H1 (cell line): ENCODE measurements around the gene JAG2. TPM values are rescaled to one million over a fixed set of nuclear protein-coding genes. Genes with fewer than 3 reads are reported as not detected.

Source experiments
- ASH2L ChIP-seq: fragments of 200-600, 300-600 bp; sonication (generic); IDR thresholded peaks from one replicate; pipeline ENCODE4 v1.7.1; 2017; ENCODE audit warnings: low read length
- EGR1 ChIP-seq: IDR thresholded peaks from 2 replicates; pipeline ENCODE4 v1.6.1; 2011; ENCODE audit warnings: low read depth, low read length, borderline replicate concordance
- EP300 ChIP-seq, 2 experiments: IDR thresholded peaks; 1 replicate in 1 of 2; 2 replicates in 1 of 2; pipeline ENCODE4 v1.6.1; 2011 to 2012; ENCODE audit warnings: low read depth in 2 of 2, low read length in 2 of 2, mild to moderate bottlenecking in 2 of 2, borderline replicate concordance in 1 of 2, inconsistent platforms in 1 of 2, moderate library complexity in 1 of 2
- EZH2 ChIP-seq: fragments of 200-600 bp; sonication (generic); IDR thresholded peaks from 2 replicates; pipeline ENCODE4 v1.7.1; 2012; ENCODE audit warnings: low read depth, mild to moderate bottlenecking, moderate library complexity, low read length, inconsistent platforms; ENCODE audit not compliant: severe bottlenecking
- RBBP5 ChIP-seq: IDR thresholded peaks from 2 replicates; pipeline ENCODE4 v1.7.1; 2012; ENCODE audit warnings: low read depth, mild to moderate bottlenecking, inconsistent platforms, low read length, moderate library complexity, borderline replicate concordance
- TAF1 ChIP-seq: IDR thresholded peaks from 2 replicates; pipeline ENCODE4 v1.6.1; 2011; ENCODE audit warnings: mild to moderate bottlenecking, low read depth, low read length
- TCF12 ChIP-seq: IDR thresholded peaks from 2 replicates; pipeline ENCODE4 v1.6.1; 2011; ENCODE audit warnings: low read depth, mild to moderate bottlenecking, low read length
- polyA plus RNA-seq, 7 experiments: library from polyadenylated mRNA; depleted of rRNA in 3 of 7; stranded (reverse) in 5 of 7; unstranded in 2 of 7; fragments of >200 nt in 5 of 7; fragments of 200-250 nt in 2 of 7; gene quantifications; 1 replicate in 5 of 7; 2 replicates in 1 of 7; 4 replicates in 1 of 7; pipeline versions ENCODE4 v1.2.1 to v1.2.3, GENCODE V29; 2011 to 2013; ENCODE audit warnings: missing spikeins in 2 of 7, mixed read lengths in 2 of 7
- total RNA-seq: library from RNA; stranded (reverse); fragmentation: NEBNext Ultra II Directional; extraction: Animal tissue kit (Norgen Biotek cat#: 25700); gene quantifications from 2 replicates; pipeline ENCODE4 v1.2.1, GENCODE V29; 2021

Gene JAG2
- total and polyA plus RNA-seq, 2 of the 8 experiments (the other 6 are each of a cell fraction or from before 2014, with no cell fraction given): 2.8 to 6.2 TPM

GRCh38 chr14:105098316-105098715 is 70.3 kb downstream of the JAG2 start (continued):
- no peak for TF ChIP-seq RBBP5
- no peak for TF ChIP-seq EP300 (IDR thresholded peaks at IDR 0.05; ENCODE audit: borderline replicate concordance in 1 of 2, low read depth in 2 of 2, low read length in 2 of 2)
- no peak for TF ChIP-seq TCF12
- no peak for TF ChIP-seq EZH2
- TF ChIP-seq EGR1: no peak
- no peak for TF ChIP-seq ASH2L
- no peak for TF ChIP-seq TAF1
- TF ChIP-seq, all 59 proteins: peak for 0
